HCT116 (cell line): ENCODE measurements around the gene KAT6B. TPM values are rescaled to one million over a fixed set of nuclear protein-coding genes. Genes with fewer than 3 reads are reported as not detected.

ENCODE experiments used
- ATAC-seq: fragments of 200-7000 bp; cut with Tn5 transposase; 2 replicates; pipeline ENCODE4 v1.9.1; 2020; ENCODE audit warnings: mild to moderate bottlenecking, moderate library complexity
- BruUV-seq: library from RNA; stranded (reverse); fragments of 400-500 nt; replicated peaks from 2 replicates; lab custom pipeline; 2021; lab: Mats Ljungman, UMichigan
- CTCF ChIA-PET: fragments of 300-600 bp; sonication (Branson Sonifier 250); formaldehyde crosslinking; loops from one replicate; lab custom pipeline; 2021; ENCODE audit warnings: antibody characterized with exemption; lab: Charles Lee
- POLR2A ChIA-PET: fragments of 300-600, 350-600 bp; sonication (Branson Sonifier 250); formaldehyde crosslinking; loops from one replicate; lab custom pipeline; 2021; ENCODE audit warnings: antibody characterized with exemption; lab: Charles Lee
- RAD21 ChIA-PET, 2 experiments: fragments of 300-600 bp; sonication (Branson Sonifier 250); formaldehyde crosslinking; loops; one replicate each; lab custom pipeline; 2023; ENCODE audit warnings: low total read pairs in 2 of 2; ENCODE audit not compliant: uncharacterized antibody in 2 of 2, unreplicated experiment in 2 of 2, low non-redundant PET in 1 of 2; lab: Charles Lee
- DNase-seq: peaks from one replicate; pipeline ENCODE4 v3.0.0-alpha.2; 2010; ENCODE audit warnings: low read depth, low spot score
- H2AFZ ChIP-seq: fragments of 200-600 bp; shearing (Covaris generic), sonication (generic); 2 replicates; pipeline ENCODE4 v1.6.1; 2017; ENCODE audit warnings: low read depth, mixed run types, mixed read lengths, antibody characterized with exemption, low read length; ENCODE audit not compliant: poor library complexity, severe bottlenecking
- H3K27ac ChIP-seq: 2 replicates; pipeline ENCODE4 v1.5.1; 2012; ENCODE audit warnings: low read depth, low read length
- H3K27me3 ChIP-seq: fragments of 200-600 bp; sonication (generic); 2 replicates; pipeline ENCODE4 v1.6.1; 2016; ENCODE audit warnings: mixed run types, low read length, mixed read lengths; ENCODE audit not compliant: insufficient read depth
- H3K36me3 ChIP-seq, 2 experiments: fragments of 200-500 bp in 1 of 2; fragments of 200-600 bp in 1 of 2; sonication (Bioruptor generic) in 1 of 2; sonication (generic) in 1 of 2; 2 replicates each; pipeline versions ENCODE4 v1.5.1 to v1.6.1; 2014 to 2016; ENCODE audit warnings: low read length in 2 of 2, inconsistent platforms in 1 of 2, mixed read lengths in 1 of 2, mixed run types in 1 of 2; ENCODE audit not compliant: insufficient read depth in 2 of 2, control insufficient read depth in 1 of 2
- H3K4me1 ChIP-seq, 2 experiments: fragments of 200-600 bp in 1 of 2; sonication (generic) in 1 of 2; 2 replicates each; pipeline versions ENCODE4 v1.5.1 to v1.6.1; 2012 to 2017; ENCODE audit warnings: low read length in 2 of 2, inconsistent platforms in 1 of 2, mild to moderate bottlenecking in 1 of 2, mixed read lengths in 1 of 2, mixed run types in 1 of 2, moderate library complexity in 1 of 2; ENCODE audit not compliant: insufficient read depth in 2 of 2, control insufficient read depth in 1 of 2
- H3K4me2 ChIP-seq: fragments of 200-600 bp; sonication (generic); 2 replicates; pipeline ENCODE4 v1.6.1; 2017; ENCODE audit warnings: mixed run types, low read length, mixed read lengths
- H3K4me3 ChIP-seq, 2 experiments: fragments of 200-600 bp in 1 of 2; sonication (generic) in 1 of 2; replicated peaks in 1 of 2; 2 replicates each; pipeline ENCODE4 v1.5.1; 2011 to 2016; ENCODE audit warnings: low read length in 2 of 2, control low read depth in 1 of 2, low read depth in 1 of 2, mild to moderate bottlenecking in 1 of 2, mixed read lengths in 1 of 2, mixed run types in 1 of 2
- H3K79me2 ChIP-seq: fragments of 200-600 bp; sonication (generic); 2 replicates; pipeline ENCODE4 v1.6.1; 2017; ENCODE audit warnings: mild to moderate bottlenecking, mixed run types, low read length, moderate library complexity, mixed read lengths; ENCODE audit not compliant: insufficient read depth
- H3K9ac ChIP-seq: fragments of 200-600 bp; sonication (generic); 2 replicates; pipeline ENCODE4 v1.6.1; 2016; ENCODE audit warnings: low read length, mixed read lengths
- H3K9me2 ChIP-seq: fragments of 200-600 bp; sonication (generic), shearing (Covaris generic); 2 replicates; pipeline ENCODE4 v1.6.1; 2017; ENCODE audit warnings: mixed run types, mild to moderate bottlenecking, moderate library complexity; ENCODE audit not compliant: insufficient read depth
- H3K9me3 ChIP-seq, 2 experiments: fragments of 200-500 bp in 1 of 2; fragments of 200-600 bp in 1 of 2; sonication (Bioruptor generic) in 1 of 2; sonication (generic) in 1 of 2; 2 replicates each; pipeline ENCODE4 v1.6.1; 2014 to 2017; ENCODE audit warnings: low read length in 2 of 2, mixed read lengths in 2 of 2, inconsistent platforms in 1 of 2, low read depth in 1 of 2, mild to moderate bottlenecking in 1 of 2, mixed run types in 1 of 2, moderate library complexity in 1 of 2; ENCODE audit not compliant: control insufficient read depth in 1 of 2, insufficient read depth in 1 of 2
- H4K20me1 ChIP-seq: fragments of 200-600 bp; sonication (generic), shearing (Covaris generic); 2 replicates; pipeline ENCODE4 v1.6.1; 2017; ENCODE audit warnings: mixed run types, mild to moderate bottlenecking, moderate library complexity; ENCODE audit not compliant: insufficient read depth
- ATF3 ChIP-seq: IDR thresholded peaks from 2 replicates; pipeline ENCODE4 v1.6.1; 2012
- CBX3 ChIP-seq: IDR thresholded peaks from 2 replicates; pipeline ENCODE4 v1.6.1; 2012; ENCODE audit warnings: low read depth
- CEBPB ChIP-seq: IDR thresholded peaks from 2 replicates; pipeline ENCODE4 v1.6.1; 2012; ENCODE audit warnings: low read depth
- EZH2 ChIP-seq: fragments of 200-600 bp; sonication (generic); IDR thresholded peaks from 2 replicates; pipeline ENCODE4 v1.6.1; 2017; ENCODE audit warnings: antibody characterized with exemption, mixed run types
- EZH2phosphoT487 ChIP-seq: fragments of 200-600 bp; IDR thresholded peaks from 2 replicates; pipeline ENCODE4 v1.6.1; 2018; ENCODE audit warnings: antibody characterized with exemption, borderline replicate concordance
- FOSL1 ChIP-seq: IDR thresholded peaks from 2 replicates; pipeline ENCODE4 v1.6.1; 2012; ENCODE audit warnings: low read depth
- JUND ChIP-seq: IDR thresholded peaks from 2 replicates; pipeline ENCODE4 v1.6.1; 2012
- MAX ChIP-seq: IDR thresholded peaks from 2 replicates; pipeline ENCODE4 v1.6.1; 2012
- POLR2AphosphoS5 ChIP-seq: IDR thresholded peaks from 2 replicates; pipeline ENCODE4 v1.6.1; 2011; ENCODE audit warnings: mild to moderate bottlenecking, low read depth, low read length, moderate library complexity
- REST ChIP-seq: IDR thresholded peaks from 2 replicates; pipeline ENCODE4 v1.6.1; 2012; ENCODE audit warnings: low read depth
- SIN3A ChIP-seq: IDR thresholded peaks from 2 replicates; pipeline ENCODE4 v1.6.1; 2012; ENCODE audit warnings: low read depth
- SRF ChIP-seq: IDR thresholded peaks from 2 replicates; pipeline ENCODE4 v1.6.1; 2012; ENCODE audit warnings: low read depth
- TCF7L2 ChIP-seq: IDR thresholded peaks from 2 replicates; pipeline ENCODE4 v1.7.0; 2011; ENCODE audit warnings: borderline replicate concordance, inconsistent platforms; ENCODE audit not compliant: insufficient read depth, insufficient read length; ENCODE audit errors: extremely low read depth
- YY1 ChIP-seq: IDR thresholded peaks from 2 replicates; pipeline ENCODE4 v1.6.1; 2011; ENCODE audit warnings: low read length, low read depth, moderate library complexity, mild to moderate bottlenecking; ENCODE audit not compliant: insufficient replicate concordance; ENCODE audit errors: extremely low read depth
- ZBTB33 ChIP-seq: IDR thresholded peaks from 2 replicates; pipeline ENCODE4 v1.6.1; 2011; ENCODE audit warnings: mild to moderate bottlenecking, low read length, moderate library complexity; ENCODE audit not compliant: insufficient replicate concordance; ENCODE audit errors: extremely low read depth
- ZNF274 ChIP-seq: fragments of 200-500 bp; sonication (Bioruptor generic); IDR thresholded peaks from 2 replicates; pipeline ENCODE4 v1.6.1; 2014; ENCODE audit warnings: mild to moderate bottlenecking, low read depth, low read length, inconsistent platforms
- intact Hi-C: fragments of 100-400 bp; cut with micrococcal nuclease; formaldehyde crosslinking; loops from 2 replicates; pipeline ENCODE4 v1.10.0; 2022
- total RNA-seq: library from RNA; stranded (reverse); gene quantifications from one replicate; pipeline ENCODE4 v1.2.1, GENCODE V29; 2021; ENCODE audit not compliant: unreplicated experiment
- TF ChIP-seq, protein P1 (sequence below), 3 experiments: fragments of 200-600 bp in 1 of 3; sonication (generic) in 1 of 3; IDR thresholded peaks in 2 of 3; conservative IDR thresholded peaks in 1 of 3; 2 replicates each; pipeline ENCODE4 v1.5.1; 2012 to 2017; ENCODE audit warnings: low read depth in 2 of 3, low read length in 2 of 3, antibody characterized with exemption in 1 of 3, borderline replicate concordance in 1 of 3, control low read depth in 1 of 3, mild to moderate bottlenecking in 1 of 3, mixed read lengths in 1 of 3, mixed run types in 1 of 3, moderate library complexity in 1 of 3; ENCODE audit not compliant: insufficient read depth in 1 of 3

KAT6B gene
- total RNA-seq, 1 experiment from 2014 or later, result 17.8 TPM

- no peak for TF ChIP-seq REST
- no peak for TF ChIP-seq EZH2phosphoT487
- TF ChIP-seq CBX3, result no peak
- no peak for TF ChIP-seq JUND
- TF ChIP-seq SIN3A, result no peak
- TF ChIP-seq CEBPB, result no peak
- no peak for TF ChIP-seq ZBTB33
- no peak for TF ChIP-seq SRF
These were observed 137.1 kb downstream of the KAT6B start (continued) for GRCh38 chr10:74963549-74963948.

DNA sequence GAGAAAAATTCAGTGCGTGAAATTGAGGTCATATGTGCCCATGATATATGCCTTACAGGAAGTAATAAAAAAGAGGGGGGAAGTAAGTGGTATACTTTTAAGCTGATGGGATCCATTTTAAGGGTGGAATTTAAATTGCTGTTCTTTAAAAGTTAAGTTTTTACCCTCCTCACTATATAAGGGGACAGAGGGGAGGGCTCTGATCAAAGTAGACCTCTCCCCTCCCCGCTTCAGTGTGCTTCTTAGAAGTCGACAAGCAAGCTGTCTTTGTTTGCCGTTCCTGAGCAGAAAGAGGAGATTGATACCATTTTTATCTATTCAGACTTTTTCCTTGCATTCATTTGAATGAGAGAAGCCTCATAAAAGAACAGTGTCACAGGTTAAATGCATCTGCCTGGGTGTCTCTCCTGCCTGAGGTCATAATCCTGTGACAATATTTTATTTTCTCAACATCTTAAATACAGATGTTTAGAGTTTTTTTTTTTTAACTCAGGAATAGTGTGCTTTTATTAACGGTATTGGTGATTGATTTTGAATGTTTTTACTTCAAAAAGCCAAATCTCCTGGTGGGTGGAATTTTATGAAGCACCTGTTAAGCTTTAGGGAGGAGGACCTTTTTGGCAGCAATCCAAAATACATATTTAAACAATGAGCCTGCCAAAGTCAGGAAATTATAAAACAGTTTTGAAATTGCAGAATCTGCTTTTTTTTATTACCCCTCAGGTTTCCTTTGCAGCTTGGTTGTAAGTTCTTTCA is 141.7 kb downstream of the KAT6B start:
- H3K27me3 ChIP-seq, result no peaks in the 10 kb centered on the region
- no peak overlapping the region for H3K4me2 ChIP-seq
- no peak overlapping the region for H2AFZ ChIP-seq
- H3K4me3 ChIP-seq, result no peak overlapping the region
- no TSS peak for BruUV-seq
- no peaks in the 10 kb centered on the region for H3K9me3 ChIP-seq
- no peak for ATAC-seq
- DNase-seq, result no peak
- ChIA-PET CTCF (no interaction called here), POLR2A (no interaction called here), RAD21 (interaction anchor here in 1 of 2 experiments (0.6 kb wide), 1 partner anchor 91 kb away, joined by 4 read pairs; no protein-coding TSS in a partner anchor)
- no peaks in the 10 kb centered on the region for H3K36me3 ChIP-seq
- H3K4me1 ChIP-seq, result peaks cover 0 to 9% of the 10 kb centered on the region in 2 experiments; a peak in 2 of 4 replicates
- no peaks in the 10 kb centered on the region for H3K9me2 ChIP-seq
- no peak overlapping the region for H3K27ac ChIP-seq
- H3K79me2 ChIP-seq, result no peaks in the 10 kb centered on the region
- intact Hi-C loops, result no loop called here
- no peak overlapping the region for H3K9ac ChIP-seq
- no peak for TF ChIP-seq POLR2AphosphoS5
- no peak for TF ChIP-seq ZNF274
- TF ChIP-seq, protein P1, sequence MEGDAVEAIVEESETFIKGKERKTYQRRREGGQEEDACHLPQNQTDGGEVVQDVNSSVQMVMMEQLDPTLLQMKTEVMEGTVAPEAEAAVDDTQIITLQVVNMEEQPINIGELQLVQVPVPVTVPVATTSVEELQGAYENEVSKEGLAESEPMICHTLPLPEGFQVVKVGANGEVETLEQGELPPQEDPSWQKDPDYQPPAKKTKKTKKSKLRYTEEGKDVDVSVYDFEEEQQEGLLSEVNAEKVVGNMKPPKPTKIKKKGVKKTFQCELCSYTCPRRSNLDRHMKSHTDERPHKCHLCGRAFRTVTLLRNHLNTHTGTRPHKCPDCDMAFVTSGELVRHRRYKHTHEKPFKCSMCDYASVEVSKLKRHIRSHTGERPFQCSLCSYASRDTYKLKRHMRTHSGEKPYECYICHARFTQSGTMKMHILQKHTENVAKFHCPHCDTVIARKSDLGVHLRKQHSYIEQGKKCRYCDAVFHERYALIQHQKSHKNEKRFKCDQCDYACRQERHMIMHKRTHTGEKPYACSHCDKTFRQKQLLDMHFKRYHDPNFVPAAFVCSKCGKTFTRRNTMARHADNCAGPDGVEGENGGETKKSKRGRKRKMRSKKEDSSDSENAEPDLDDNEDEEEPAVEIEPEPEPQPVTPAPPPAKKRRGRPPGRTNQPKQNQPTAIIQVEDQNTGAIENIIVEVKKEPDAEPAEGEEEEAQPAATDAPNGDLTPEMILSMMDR (IDR thresholded peaks at IDR 0.05 in 2 of 3, conservative IDR thresholded peaks at IDR 0.05 in 1 of 3; ENCODE audit: borderline replicate concordance in 1 of 3, insufficient read depth in 1 of 3, low read depth in 2 of 3, low read length in 2 of 3), result no peak
- no peak for TF ChIP-seq EZH2
- TF ChIP-seq SIN3A, result no peak
- TF ChIP-seq TCF7L2, result no peak
- no peak for TF ChIP-seq YY1
- no peak for TF ChIP-seq FOSL1
- TF ChIP-seq MAX, result no peak
- no peak for TF ChIP-seq ATF3
- H4K20me1 ChIP-seq, result no peaks in the 10 kb centered on the region
